GM18861 (cell line): ENCODE measurements around the gene POLL.
"Not testable (repeated sequence)": the region's sequence is repeated elsewhere in the genome, so short reads cannot be mapped to it uniquely, and the experiment has no call there.

ENCODE experiments used
- ATAC-seq: cut with Tn5 transposase; IDR thresholded peaks from one replicate; pipeline ENCODE4 v1.9.1; 2021; ENCODE audit not compliant: unreplicated experiment

The POLL gene

DNA sequence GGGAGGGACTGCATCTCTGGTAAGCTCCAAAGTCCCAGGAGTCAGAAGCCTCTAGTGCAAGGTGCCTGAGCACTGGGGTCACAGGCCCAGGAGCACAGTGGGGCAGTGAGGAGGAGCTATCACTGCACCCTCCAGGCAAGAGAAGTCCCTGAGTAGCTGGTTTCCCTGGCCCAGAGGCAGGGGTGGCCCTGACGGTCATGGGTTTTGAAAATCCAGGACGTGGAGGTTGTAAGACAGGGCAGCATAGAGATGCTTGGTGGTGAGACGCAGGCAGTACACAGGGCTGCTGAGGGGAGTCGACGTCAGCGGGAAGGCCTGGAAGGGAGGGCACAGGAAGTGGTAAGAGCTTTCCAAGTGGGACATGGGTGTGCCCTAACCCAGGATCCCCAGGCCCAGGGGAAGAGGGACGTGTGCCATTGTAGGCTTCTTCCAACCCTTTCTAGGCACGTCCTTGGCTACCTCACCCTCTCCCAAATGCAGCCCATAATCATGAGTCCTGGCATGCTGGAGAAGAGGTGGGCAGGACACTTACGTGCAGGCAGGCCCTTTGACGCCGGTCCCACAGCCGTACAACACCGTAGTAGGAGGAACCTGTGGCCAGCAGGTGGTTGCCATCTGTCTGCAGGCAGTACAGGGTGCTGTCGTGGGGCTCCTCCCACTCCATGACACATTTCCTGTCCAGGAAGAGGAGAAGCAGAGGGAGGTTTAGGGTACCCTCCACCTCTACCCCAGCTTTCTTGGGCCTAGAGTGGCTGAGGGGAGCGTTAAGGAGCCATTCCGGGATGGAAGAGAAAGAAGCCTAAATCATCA is 23.2 kb upstream of the POLL start:
- no peak for ATAC-seq

DNA sequence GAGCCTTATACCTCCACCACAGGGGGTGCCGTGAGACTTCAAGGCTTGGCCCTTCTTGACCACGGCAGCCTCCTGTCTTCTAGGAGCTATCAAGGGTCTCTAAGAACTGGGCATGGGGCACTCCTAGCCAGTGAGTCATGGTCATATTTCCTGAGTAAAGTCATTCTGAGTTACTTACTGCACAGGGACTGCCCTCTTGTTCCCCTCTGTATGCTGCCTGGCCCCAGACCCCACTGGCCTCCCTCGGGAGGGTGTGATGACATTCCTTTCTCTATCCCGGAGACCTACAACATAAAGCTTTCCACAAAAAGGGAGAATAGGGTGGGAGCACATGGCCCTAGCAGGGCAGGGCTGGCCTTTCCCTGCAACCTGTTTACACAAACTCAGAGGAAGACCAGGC is 21.4 kb upstream of the POLL start:
- ATAC-seq = no peak

DNA sequence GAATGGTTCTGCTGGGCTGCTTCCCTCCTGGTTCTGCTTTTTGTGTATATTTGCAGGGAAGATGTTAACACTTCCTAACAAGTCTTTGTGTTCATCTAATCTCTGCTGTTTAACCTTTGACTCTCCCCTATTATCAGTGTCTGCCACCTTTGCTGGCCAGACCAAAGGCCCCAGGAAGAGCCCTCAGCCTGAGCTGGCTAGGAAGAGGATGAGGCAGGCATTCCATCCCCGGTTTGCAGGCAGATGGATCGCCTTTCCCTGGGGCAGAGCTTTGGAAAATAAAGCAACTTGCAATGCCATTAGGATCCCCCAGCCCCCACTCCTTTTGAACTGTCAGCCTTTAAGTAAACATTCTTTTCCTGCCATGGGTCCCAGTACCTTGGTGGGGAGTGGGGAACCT is 19.1 kb upstream of the POLL start:
- ATAC-seq = no peak

DNA sequence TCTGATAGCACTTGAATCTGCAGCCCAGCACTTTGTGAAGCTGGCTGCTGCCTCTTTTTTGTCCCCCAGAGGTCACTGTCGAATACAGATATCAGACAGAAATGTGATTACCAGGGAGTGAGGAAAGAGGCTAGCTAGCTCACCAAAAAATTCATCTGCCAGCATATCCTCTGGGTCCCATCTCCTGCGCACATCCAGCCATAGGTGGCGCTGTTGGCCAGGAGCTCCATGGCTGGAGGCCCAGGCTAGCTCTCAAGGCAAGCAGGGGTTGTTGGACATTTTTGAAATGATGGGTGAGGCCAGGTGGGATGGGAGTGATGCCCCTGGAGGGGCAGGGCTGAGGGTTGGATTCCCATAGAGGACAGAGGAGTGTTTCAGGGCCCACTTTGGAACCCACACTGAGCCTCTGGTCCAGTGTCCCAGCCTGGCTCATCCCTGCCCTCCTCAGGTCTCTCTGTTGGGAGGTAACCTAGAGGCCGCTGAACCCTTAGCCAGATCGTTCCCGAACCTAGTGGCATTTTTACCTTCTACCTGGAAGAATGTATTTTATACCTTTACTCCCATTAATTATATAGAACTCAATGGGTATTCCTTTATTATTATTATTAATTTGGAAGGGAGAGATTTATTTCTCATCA is 14.8 kb upstream of the POLL start:
- no peak for ATAC-seq

DNA sequence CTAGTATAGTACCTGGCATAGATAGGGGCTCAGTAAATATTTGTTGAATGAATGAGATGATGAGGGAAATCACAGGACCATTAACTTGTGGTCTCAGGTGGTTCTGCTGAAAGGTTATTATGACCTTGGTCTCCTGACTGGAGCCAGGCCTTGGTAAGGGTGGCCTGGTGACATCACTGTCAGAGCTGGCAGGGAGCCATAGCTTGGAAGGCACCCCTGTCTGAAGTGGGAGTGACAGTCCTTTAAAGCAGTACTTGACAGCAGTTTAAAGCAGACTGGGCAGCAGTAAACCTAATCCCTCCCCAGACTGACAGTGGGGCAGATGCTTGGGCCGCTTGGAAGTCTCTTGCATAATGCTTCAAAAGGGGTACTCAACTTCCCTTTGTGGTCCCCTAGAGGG is 13.5 kb upstream of the POLL start:
- no peak for ATAC-seq

DNA sequence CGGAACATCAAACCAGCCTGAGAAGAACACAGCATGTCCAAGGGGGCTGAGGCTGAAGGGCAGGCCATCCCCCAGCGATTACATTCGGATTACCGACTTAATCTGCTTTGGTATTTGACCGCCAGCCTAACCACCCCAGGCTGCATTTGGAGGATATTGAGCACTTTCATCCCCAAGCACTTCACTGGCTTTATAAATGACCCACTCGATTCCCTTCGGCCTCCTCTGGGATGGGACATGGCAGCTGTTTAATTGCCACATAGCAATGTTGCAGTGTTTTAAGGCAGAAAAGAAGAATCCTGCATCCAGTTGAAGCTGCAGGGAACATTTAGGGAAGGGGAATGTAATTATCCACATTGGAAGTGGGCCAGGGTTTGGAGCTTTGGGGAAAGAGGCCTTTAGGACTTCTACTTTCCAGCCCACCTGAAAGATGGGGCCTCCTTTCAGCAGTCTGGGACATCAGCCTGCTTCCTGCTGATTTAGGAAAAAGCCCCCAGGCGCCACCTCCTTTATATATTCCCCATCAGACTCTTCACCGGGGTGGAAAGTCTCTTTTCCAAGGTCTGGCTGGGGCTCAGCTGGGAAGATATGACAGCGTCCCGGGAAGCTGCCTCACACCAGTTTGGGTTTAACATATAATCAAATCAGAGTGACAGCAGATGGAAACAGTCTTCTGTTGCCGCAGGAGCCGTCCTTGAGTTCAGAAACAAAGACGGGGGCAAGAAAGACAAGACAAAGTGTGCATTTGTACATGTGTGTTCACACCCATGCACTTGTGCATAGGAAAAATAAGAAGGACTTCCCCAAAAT is 9.2 kb upstream of the POLL start:
- ATAC-seq = no peak

DNA sequence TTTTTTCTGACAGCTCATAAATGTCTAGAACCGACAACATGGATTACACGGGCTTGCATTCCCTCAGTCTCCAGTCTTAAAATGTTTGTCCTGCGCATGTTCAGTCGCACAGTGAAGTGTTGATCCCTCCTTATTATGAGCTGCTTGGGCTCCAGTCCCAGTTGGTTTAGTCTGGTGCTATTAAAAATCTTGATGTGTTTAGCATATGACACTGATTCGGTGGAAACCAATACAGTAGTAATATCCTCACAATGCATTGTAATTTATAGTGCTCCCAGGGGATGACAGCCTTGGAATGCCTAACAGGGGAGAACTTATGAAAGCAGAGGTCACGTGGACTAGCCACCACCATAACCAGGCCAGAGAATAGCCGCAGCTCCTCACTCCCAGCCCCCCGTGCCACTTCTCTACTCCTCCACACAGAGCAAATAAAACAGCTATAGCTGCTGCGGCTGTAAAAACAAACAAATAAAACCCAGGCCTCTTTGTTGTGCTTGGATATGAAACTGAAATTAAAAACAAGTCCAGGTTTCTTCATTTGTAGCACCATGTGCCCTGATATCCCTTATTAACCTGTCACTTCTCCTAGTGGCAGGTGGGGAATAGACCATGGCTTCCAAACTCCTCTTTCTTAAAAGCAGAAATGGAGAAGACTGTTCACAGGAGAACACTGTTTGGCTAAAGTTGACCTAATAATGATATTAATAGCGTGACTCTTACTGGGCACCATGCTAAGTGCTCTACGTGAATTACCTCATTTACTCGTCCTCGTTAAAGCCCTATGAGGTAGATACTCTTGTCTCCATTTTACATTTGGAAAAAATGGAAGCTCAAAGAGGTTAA is 7.8 kb upstream of the POLL start:
- ATAC-seq = no peak

DNA sequence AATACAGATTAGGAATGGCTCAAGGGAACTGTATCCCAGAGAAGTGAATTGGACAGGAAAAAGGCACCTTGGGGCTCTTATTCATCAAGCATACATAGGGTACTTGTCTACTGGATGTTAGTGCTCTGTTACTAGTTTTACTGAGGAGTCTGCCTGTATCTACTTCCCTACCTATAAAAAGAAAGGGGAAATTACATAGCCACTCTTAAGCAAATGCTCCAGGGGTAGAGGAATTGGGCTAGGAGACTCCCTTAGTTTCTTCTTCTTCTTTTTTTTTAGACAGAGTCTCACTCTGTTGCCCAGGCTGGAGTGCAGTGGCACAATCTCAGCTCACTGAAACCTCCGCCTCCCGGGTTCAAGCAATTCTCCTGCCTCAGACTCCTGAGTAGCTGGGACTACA is 5.3 kb upstream of the POLL start:
- not testable (repeated sequence) for ATAC-seq

DNA sequence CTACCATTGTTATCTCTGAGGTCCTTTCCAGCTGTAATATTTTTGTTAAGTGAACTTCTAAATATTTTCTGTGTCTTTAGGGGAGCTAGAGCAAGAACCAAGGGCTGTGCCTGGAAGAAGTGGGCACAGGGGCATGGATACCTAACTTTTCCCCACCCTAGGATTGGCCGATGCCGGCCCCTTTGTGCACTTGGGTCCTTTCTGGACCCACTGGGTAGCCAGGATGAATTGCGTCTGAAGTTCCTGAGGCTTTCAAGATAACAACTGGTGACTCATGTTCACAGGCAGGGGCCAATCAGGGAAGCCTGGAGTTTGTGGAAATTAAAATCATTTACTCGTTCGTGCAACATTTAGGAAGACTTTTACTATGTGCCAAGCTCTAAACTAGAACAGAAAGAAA is 822 bp upstream of the POLL start:
- no peak for ATAC-seq

DNA sequence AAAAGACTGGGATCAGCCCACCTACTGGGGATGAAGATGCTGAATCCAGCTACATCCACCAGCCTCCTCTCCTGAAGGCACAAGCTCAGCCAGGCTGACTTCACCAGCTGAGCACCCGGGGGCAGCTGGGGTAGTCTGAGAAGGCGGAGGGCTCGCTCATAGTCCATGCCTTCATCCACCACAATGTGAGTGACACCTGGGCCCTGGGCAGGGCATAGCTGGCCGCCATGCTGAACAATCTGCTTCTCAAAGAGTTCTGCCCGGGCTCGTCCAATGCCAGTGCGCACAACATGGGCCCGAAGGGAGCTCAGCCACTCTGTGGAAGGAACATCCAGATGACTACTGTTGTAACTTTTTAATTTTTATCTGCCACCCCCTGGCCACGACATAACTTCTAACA is 2.2 kb downstream of the POLL start:
- no peak for ATAC-seq

DNA sequence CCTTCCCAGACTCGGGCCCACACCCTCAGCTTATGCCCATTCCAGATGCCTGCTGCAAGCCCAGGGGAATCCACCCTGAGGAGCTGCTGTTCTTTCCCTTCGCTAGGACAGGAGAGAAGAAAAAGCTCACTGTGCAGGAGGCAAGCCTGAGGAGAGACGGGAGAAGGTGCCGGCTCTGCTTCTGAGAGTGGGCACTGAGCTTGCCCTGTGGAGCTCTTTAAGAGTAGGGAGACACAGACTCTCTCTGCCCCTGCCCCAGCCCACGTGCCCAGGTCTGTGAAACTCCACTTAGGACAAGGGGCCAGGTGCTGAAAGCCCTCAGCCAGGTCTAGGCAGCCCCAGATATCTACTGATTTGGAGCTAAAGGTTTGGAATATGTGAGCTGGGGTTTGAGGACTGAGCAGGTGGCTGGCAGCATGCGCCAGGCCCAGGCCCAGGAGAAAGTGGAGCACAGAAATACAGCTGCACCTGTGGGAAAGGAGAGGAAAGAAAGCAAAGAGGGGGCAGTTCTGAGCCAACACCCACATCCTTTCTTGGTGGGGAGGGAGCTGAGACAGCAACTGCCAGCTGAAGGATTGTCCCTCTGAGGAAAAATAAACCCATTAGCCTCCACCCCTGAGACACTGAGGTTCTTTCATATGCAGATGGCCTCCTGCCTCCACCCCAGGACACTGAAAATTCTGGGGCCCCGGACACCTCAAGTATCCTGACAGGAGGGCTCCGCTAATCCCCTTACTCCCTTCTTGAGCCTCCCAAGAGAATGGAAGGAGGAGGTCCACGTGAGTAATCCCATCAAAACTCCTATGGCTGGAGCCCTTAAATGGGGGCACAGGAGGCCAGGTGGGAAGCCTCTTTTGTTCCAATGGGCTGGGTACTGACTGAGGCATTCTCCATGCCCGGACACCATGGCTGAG is 7.3 kb downstream of the POLL start:
- no peak for ATAC-seq

DNA sequence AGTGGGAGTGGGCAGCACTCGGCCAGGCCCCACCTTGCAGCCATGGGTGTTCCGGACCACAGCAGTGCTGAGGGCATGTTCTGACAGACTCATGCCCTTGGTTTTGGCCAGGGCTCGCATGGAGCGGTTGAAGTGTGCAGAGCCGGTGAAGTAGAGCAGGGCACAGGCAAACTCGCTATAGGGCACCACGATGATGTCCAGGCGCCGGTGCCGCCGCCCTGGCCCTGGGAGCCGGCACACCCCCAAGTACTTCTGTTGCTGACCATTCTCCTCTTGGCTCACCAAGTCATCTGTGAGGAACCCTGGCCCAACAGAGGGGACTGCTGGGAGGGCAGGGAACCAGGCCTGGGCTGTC is 8.6 kb downstream of the POLL start:
- no peak for ATAC-seq

DNA sequence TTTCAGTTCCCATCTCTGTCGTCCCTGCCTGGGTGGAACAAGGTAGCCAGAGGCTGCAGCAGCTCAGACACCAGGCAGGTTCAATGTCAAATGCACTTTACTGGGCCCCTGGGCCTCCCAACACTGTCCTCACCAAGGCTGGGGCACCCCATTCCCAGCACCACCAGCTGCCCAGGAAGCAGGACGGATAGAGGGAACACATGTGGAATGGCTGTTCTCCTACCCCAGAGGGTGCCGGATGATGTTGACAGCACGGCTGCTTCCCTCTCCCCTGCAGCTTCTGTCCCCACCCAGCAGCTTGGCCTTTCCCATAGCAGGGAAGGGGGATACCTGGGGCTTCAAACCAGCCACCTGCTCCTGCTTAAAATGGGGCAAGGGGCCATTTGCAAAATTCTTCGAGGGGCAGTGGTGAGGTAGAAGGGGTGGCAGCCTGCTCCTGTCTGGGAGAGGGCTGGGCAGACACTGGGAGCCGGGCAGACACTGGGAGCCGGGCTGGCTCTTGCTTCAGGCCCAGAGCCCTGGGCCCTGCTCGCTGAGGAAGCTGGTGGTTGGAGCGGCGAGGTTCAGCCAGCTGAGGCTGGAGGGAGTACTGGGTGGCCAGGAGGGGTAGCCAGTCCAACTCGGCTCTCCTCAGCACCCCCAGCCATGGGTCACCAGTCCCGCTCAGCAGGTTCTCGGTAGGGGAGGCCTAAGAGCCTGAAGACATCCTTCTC is 9.1 kb downstream of the POLL start:
- no peak for ATAC-seq

DNA sequence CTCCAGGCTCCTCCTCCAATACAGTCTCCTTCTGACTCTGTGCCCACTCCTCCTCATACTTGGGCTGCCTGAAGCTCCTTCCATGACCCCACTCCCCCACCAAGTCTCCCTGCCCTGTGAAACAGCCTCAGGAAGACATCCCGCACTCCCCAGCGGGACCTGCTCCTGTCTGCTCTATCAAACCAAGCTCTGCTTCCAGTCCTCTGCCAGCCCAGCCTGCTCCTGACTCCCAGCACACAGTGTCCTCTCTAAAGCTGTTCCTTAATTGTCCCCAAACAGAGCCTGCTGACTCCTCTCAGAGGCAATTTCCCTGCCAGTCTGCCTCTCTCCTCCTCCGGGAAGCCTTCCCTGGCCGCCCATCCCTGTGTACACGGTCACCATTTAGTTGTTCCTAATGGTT is 9.9 kb downstream of the POLL start:
- no peak for ATAC-seq

DNA sequence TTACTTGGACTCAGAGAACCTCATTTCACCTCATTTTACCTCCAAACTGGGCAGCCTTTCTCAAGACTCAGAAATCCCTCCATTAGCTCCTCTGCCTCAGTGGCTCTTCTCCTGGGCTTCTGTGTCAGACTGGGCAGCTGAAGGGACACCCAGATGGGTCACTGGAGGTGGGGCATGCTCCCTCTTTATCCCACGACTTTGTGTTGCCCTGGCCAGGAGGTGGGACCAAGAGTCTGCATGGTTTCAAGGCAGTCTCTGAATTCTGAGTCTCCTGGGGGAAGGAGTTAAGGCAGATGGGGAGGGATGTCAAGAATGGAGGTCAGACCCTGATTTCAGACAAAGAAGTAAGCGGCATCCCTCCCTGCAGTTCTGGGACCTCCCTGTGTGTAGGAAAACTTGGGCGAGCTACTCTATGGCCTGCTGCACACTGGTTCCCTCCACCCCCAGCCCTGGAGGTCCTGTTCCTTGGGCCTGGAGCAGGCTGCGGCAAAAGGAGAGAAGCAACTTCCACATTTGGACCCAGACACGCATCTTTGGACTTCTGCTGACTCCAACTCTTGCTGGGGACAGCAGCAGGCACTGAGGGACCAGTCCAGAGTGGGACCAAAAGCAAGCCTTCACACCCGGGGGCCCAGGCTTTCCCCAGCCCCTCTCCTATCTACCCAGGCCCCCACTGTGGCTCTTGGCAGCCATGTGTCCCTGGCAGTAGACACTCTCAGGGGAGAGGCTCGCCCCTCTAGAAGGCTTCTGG is 10.8 kb downstream of the POLL start:
- ATAC-seq = no peak

DNA sequence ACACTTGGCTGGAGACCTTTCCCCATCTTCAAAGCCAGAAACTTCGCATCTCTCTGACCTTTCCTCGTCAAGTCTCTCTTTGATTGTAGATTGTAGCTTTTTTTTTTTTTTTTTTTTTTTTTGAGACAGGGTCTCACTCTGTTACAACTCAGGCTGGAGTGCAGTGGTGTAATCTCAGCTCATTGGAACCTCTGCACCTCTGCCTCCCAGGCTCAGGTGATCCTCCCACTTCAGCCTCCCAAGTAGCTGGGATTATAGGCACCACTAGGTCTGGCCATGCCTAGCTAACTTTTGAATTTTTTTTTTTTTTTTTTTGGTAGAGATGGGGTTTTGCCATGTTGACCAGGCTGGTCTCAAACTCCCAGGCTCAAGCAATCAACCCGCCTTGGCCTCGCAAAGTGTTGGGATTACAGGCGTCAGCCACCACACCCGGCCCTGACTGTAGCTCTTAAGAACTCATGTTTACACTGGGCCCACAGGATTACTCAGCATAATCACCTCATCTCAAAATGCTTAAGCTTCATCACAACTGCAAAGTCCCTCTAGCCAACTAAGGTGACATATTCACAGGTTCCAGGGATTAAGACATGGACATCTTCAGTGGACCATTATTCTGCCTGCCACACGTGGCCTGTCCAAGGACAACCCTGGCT is 11.7 kb downstream of the POLL start:
- ATAC-seq = no peak

DNA sequence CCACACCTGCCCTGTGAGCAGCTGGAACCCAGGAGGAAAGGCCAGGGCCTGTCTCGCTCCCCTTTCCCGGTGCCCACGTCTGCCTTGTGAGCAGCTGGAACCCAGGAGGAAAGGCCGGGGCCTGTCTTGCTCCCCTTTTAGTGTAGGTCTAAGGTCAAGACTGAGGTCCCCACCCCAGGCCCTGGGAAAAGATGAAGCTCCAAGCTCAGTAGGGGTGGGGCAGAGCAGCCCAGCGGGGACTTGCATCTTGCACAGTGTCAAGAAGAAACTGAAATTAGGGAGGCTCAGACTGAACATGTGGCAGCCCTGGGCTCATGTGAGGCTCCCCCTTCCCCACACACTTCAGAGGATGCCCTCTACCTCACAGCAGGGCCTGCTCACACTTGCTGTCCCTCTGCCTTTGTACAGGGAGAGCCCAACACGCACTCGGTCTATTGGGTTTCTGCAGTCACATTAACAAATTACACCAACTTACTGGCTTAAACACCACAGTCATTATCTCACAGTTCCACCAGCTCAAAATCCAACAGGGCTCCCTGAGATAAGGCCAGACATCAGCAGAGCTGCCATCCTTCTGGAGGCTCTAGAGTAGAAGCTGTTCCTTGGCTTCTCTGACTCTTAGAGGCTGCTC is 12.4 kb downstream of the POLL start:
- no peak for ATAC-seq

DNA sequence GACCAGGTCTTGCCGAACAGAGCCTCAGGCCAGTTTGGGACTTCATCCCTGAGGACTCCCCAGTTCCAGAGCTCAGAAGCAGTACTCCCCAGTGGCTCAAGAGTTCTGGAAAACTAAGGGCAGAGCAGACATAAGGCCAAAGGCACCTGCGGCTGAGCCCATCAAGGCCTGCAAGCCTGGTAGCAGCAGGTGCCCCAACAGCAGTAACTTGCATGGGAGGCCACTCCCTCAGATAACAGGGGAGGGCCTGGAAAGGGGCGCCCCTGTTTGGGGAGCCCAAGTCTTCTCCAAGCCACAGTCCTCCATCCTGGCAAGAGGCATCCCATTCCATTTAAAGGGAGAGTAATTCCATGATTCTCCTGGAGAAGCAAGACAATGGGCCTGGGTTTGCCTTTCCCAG is 13.0 kb downstream of the POLL start:
- no peak for ATAC-seq
